K562 (cell line): ENCODE data around the gene CARMIL1. TPM values are rescaled to one million over a fixed set of nuclear protein-coding genes. Genes with fewer than 3 reads are reported as not detected.

ENCODE experiments used
- EGR1 ChIP-seq: fragments of 450-650 bp; conservative IDR thresholded peaks from 2 replicates; pipeline ENCODE4 v1.6.1; 2017; ENCODE audit warnings: mild to moderate bottlenecking
- EHMT2 ChIP-seq: fragments of 450-650 bp; IDR thresholded peaks from 2 replicates; pipeline ENCODE4 v1.6.1; 2018; ENCODE audit warnings: antibody characterized with exemption
- FOXJ2 ChIP-seq: fragments of 200-800 bp; sonication (Bioruptor generic); IDR thresholded peaks from 2 replicates; pipeline ENCODE4 v1.6.1; 2016; ENCODE audit warnings: missing genetic modification characterization, missing compliant biosample characterization
- FOXK2 ChIP-seq, 2 experiments: fragments of 450-650 bp; IDR thresholded peaks in 1 of 2; conservative IDR thresholded peaks in 1 of 2; 2 replicates each; pipeline ENCODE4 v1.6.1; 2016; ENCODE audit warnings: low read depth in 2 of 2, mild to moderate bottlenecking in 1 of 2
- GTF2A2 ChIP-seq: IDR thresholded peaks from 2 replicates; pipeline ENCODE4 v1.6.1; 2016; ENCODE audit warnings: mild to moderate bottlenecking, missing genetic modification characterization, missing compliant biosample characterization
- HDGF ChIP-seq: fragments of 450-650 bp; IDR thresholded peaks from 2 replicates; pipeline ENCODE4 v1.6.1; 2016
- HLTF ChIP-seq: fragments of 450-650 bp; IDR thresholded peaks from 2 replicates; pipeline ENCODE4 v1.6.1; 2016
- MBD2 ChIP-seq: sonication (generic); IDR thresholded peaks from 2 replicates; pipeline ENCODE4 v1.6.1; 2016; ENCODE audit warnings: low read depth, borderline replicate concordance
- MEIS2 ChIP-seq: fragments of 450-650 bp; IDR thresholded peaks from 2 replicates; pipeline ENCODE4 v1.6.1; 2014; ENCODE audit warnings: mild to moderate bottlenecking; ENCODE audit not compliant: partially characterized antibody
- PTBP1 ChIP-seq: fragments of 200-400 bp; formaldehyde crosslinking; IDR thresholded peaks from 2 replicates; pipeline ENCODE4 v1.6.1; 2017; ENCODE audit warnings: low read depth, low read length
- RBM34 ChIP-seq: fragments of 200-400 bp; formaldehyde crosslinking; IDR thresholded peaks from 2 replicates; pipeline ENCODE4 v1.6.1; 2018; ENCODE audit warnings: low read length, borderline replicate concordance; ENCODE audit not compliant: insufficient read depth
- SMAD4 ChIP-seq: fragments of 250-450 bp; sonication (Bioruptor Pico); conservative IDR thresholded peaks from 2 replicates; pipeline ENCODE4 v1.8.0; 2021; ENCODE audit warnings: inconsistent platforms, mild to moderate bottlenecking, moderate library complexity
- TSC22D4 ChIP-seq: fragments of 450-650 bp; IDR thresholded peaks from 2 replicates; pipeline ENCODE4 v1.6.1; 2016; ENCODE audit warnings: missing genetic modification characterization, missing biosample characterization, control low read depth
- ZBTB17 ChIP-seq: fragments of 450-650 bp; formaldehyde crosslinking; IDR thresholded peaks from 2 replicates; pipeline ENCODE4 v1.4.0; 2020; ENCODE audit warnings: mild to moderate bottlenecking
- ZNF124 ChIP-seq: sonication (generic); formaldehyde crosslinking; IDR thresholded peaks from 2 replicates; pipeline ENCODE4 v1.8.1; 2022; ENCODE audit warnings: missing genetic modification reagents
- ZNF766 ChIP-seq: fragments of 200-800 bp; sonication (Bioruptor generic); conservative IDR thresholded peaks from 2 replicates; pipeline ENCODE4 v1.6.1; 2016; ENCODE audit warnings: missing genetic modification characterization, missing compliant biosample characterization
- ZNF778 ChIP-seq: fragments of 450-650 bp; formaldehyde crosslinking; IDR thresholded peaks from 2 replicates; pipeline ENCODE4 v1.4.0; 2020; ENCODE audit warnings: mild to moderate bottlenecking, moderate library complexity
- polyA plus RNA-seq, 8 experiments: library from polyadenylated mRNA; depleted of rRNA in 4 of 8; stranded (reverse) in 5 of 8; unstranded in 3 of 8; fragments of >200 nt; fragmentation: Nextera tagmentation in 2 of 8; fragmentation: Illumina TruSeq in 1 of 8; extraction: Ambion mirVana in 2 of 8; extraction: Trizol in 1 of 8; gene quantifications; 2 replicates each; pipeline versions ENCODE4 v1.2.1 to v1.2.3, GENCODE V29; 2011 to 2014; ENCODE audit warnings: inconsistent platforms in 1 of 8, missing spikeins in 1 of 8
- total RNA-seq, 7 experiments: library from RNA; depleted of rRNA in 6 of 7; stranded (reverse); fragments of >200 nt in 6 of 7; fragmentation: Illumina TruSeq in 2 of 7; extraction: Trizol in 2 of 7; gene quantifications; 2 replicates each; pipeline versions ENCODE4 v1.2.1 to v1.2.3, GENCODE V29; 2011 to 2021; ENCODE audit warnings: low replicate concordance in 1 of 7
- TF ChIP-seq, protein P1 (sequence below): sonication (generic); formaldehyde crosslinking; IDR thresholded peaks from 2 replicates; pipeline ENCODE4 v1.8.0; 2022; ENCODE audit warnings: mild to moderate bottlenecking, missing genetic modification reagents, borderline replicate concordance
- TF ChIP-seq, protein P2 (sequence below): sonication (generic); formaldehyde crosslinking; IDR thresholded peaks from 2 replicates; pipeline ENCODE4 v1.8.1; 2023; ENCODE audit warnings: mild to moderate bottlenecking, missing genetic modification reagents, moderate library complexity
- TF ChIP-seq, protein P3 (sequence below), 2 experiments: fragments of 200-800 bp in 1 of 2; sonication (Bioruptor generic) in 1 of 2; sonication (generic) in 1 of 2; formaldehyde crosslinking in 1 of 2; IDR thresholded peaks in 1 of 2; conservative IDR thresholded peaks in 1 of 2; 2 replicates each; pipeline versions ENCODE4 v1.5.0 to v1.6.1; 2016 to 2020; ENCODE audit warnings: missing compliant biosample characterization in 1 of 2, missing genetic modification characterization in 1 of 2, missing genetic modification reagents in 1 of 2
- TF ChIP-seq, protein P4 (sequence below), 3 experiments: fragments of 200-800 bp in 1 of 3; fragments of 250-450 bp in 1 of 3; fragments of 450-650 bp in 1 of 3; sonication (Bioruptor Pico) in 1 of 3; sonication (Bioruptor generic) in 1 of 3; formaldehyde crosslinking in 1 of 3; IDR thresholded peaks; 2 replicates each; pipeline versions ENCODE4 v1.6.1 to v1.8.0; 2016 to 2022; ENCODE audit warnings: mild to moderate bottlenecking in 2 of 3, missing genetic modification characterization in 2 of 3, missing compliant biosample characterization in 1 of 3, moderate library complexity in 1 of 3

Gene CARMIL1
- total and polyA plus RNA-seq, 9 of the 15 experiments (the other 6 are each of a cell fraction or from before 2014, with no cell fraction given), result 0.04 to 0.32 (median 0.10) TPM; not detected in 1

DNA sequence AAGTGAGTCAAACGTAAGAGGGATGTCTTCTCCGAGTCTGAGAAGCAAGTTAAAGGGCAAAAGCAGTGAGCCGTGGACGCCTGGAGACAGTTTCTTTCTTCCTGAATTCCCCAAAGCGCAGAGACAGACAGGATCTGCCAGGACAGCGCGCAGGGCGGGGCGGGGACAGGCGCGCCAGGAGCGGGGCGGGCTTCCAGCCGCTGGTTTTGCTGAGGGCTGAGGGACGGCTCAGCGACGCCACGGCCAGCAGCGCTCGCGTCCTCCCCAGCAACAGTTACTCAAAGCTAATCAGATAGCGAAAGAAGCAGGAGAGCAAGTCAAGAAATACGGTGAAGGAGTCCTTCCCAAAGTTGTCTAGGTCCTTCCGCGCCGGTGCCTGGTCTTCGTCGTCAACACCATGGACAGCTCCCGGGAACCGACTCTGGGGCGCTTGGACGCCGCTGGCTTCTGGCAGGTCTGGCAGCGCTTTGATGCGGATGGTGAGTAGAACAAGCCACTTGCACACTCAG is 372.9 kb downstream of the CARMIL1 start, which contains the start of gene SCGN (continued):
- TF ChIP-seq ZNF766 (CRISPR knock-in tag), result peak; percentile 82
- TF ChIP-seq, protein P1, sequence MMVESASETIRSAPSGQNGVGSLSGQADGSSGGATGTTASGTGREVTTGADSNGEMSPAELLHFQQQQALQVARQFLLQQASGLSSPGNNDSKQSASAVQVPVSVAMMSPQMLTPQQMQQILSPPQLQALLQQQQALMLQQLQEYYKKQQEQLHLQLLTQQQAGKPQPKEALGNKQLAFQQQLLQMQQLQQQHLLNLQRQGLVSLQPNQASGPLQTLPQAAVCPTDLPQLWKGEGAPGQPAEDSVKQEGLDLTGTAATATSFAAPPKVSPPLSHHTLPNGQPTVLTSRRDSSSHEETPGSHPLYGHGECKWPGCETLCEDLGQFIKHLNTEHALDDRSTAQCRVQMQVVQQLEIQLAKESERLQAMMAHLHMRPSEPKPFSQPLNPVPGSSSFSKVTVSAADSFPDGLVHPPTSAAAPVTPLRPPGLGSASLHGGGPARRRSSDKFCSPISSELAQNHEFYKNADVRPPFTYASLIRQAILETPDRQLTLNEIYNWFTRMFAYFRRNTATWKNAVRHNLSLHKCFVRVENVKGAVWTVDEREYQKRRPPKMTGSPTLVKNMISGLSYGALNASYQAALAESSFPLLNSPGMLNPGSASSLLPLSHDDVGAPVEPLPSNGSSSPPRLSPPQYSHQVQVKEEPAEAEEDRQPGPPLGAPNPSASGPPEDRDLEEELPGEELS (CRISPR knock-in tag), result no peak
- TF ChIP-seq MBD2, result no peak
- no peak for TF ChIP-seq HDGF
- peak; percentile 98 for TF ChIP-seq EHMT2
- no peak for TF ChIP-seq ZNF778 (CRISPR knock-in tag)
- TF ChIP-seq EGR1, result no peak
- TF ChIP-seq, protein P2, sequence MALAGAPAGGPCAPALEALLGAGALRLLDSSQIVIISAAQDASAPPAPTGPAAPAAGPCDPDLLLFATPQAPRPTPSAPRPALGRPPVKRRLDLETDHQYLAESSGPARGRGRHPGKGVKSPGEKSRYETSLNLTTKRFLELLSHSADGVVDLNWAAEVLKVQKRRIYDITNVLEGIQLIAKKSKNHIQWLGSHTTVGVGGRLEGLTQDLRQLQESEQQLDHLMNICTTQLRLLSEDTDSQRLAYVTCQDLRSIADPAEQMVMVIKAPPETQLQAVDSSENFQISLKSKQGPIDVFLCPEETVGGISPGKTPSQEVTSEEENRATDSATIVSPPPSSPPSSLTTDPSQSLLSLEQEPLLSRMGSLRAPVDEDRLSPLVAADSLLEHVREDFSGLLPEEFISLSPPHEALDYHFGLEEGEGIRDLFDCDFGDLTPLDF (CRISPR knock-in tag), result peak; percentile 61; the same call in 1 of the 2 replicates
- TF ChIP-seq, protein P3, sequence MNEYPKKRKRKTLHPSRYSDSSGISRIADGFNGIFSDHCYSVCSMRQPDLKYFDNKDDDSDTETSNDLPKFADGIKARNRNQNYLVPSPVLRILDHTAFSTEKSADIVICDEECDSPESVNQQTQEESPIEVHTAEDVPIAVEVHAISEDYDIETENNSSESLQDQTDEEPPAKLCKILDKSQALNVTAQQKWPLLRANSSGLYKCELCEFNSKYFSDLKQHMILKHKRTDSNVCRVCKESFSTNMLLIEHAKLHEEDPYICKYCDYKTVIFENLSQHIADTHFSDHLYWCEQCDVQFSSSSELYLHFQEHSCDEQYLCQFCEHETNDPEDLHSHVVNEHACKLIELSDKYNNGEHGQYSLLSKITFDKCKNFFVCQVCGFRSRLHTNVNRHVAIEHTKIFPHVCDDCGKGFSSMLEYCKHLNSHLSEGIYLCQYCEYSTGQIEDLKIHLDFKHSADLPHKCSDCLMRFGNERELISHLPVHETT (CRISPR knock-in tag; conservative IDR thresholded peaks at IDR 0.05 in 1 of 2, IDR thresholded peaks at IDR 0.05 in 1 of 2), result peak in 1 of 2 experiments; percentile 56; a peak in 1 of 4 replicates
- TF ChIP-seq ZBTB17 (CRISPR knock-in tag), result peak; percentile 39; the same call in 1 of the 2 replicates
- no peak for TF ChIP-seq TSC22D4
- TF ChIP-seq, protein P4, sequence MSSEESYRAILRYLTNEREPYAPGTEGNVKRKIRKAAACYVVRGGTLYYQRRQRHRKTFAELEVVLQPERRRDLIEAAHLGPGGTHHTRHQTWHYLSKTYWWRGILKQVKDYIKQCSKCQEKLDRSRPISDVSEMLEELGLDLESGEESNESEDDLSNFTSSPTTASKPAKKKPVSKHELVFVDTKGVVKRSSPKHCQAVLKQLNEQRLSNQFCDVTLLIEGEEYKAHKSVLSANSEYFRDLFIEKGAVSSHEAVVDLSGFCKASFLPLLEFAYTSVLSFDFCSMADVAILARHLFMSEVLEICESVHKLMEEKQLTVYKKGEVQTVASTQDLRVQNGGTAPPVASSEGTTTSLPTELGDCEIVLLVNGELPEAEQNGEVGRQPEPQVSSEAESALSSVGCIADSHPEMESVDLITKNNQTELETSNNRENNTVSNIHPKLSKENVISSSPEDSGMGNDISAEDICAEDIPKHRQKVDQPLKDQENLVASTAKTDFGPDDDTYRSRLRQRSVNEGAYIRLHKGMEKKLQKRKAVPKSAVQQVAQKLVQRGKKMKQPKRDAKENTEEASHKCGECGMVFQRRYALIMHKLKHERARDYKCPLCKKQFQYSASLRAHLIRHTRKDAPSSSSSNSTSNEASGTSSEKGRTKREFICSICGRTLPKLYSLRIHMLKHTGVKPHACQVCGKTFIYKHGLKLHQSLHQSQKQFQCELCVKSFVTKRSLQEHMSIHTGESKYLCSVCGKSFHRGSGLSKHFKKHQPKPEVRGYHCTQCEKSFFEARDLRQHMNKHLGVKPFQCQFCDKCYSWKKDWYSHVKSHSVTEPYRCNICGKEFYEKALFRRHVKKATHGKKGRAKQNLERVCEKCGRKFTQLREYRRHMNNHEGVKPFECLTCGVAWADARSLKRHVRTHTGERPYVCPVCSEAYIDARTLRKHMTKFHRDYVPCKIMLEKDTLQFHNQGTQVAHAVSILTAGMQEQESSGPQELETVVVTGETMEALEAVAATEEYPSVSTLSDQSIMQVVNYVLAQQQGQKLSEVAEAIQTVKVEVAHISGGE (CRISPR knock-in tag; IDR thresholded peaks at IDR 0.05), result peak in 1 of 3 experiments; percentile 54; a peak in 2 of 6 replicates
- TF ChIP-seq FOXJ2, result peak; percentile 52; the same call in 1 of the 2 replicates
- TF ChIP-seq MEIS2, result no peak
- TF ChIP-seq FOXK2 (conservative IDR thresholded peaks at IDR 0.05 in 1 of 2, IDR thresholded peaks at IDR 0.05 in 1 of 2; ENCODE audit: low read depth in 2 of 2), result no peak
- TF ChIP-seq ZNF124 (CRISPR knock-in tag), result no peak
- TF ChIP-seq PTBP1, result no peak
- no peak for TF ChIP-seq SMAD4 (CRISPR knock-in tag)
- no peak for TF ChIP-seq RBM34
- no peak for TF ChIP-seq HLTF
- TF ChIP-seq GTF2A2 (tag), result no peak
